LNCAP (cell line): ENCODE measurements around the gene EXOSC10.

Experiments
- TF ChIP-seq, protein P1 (sequence below): fragments of 450-650 bp; IDR thresholded peaks from 2 replicates; pipeline ENCODE4 v1.5.1; 2017; ENCODE audit warnings: mild to moderate bottlenecking

EXOSC10 gene

DNA sequence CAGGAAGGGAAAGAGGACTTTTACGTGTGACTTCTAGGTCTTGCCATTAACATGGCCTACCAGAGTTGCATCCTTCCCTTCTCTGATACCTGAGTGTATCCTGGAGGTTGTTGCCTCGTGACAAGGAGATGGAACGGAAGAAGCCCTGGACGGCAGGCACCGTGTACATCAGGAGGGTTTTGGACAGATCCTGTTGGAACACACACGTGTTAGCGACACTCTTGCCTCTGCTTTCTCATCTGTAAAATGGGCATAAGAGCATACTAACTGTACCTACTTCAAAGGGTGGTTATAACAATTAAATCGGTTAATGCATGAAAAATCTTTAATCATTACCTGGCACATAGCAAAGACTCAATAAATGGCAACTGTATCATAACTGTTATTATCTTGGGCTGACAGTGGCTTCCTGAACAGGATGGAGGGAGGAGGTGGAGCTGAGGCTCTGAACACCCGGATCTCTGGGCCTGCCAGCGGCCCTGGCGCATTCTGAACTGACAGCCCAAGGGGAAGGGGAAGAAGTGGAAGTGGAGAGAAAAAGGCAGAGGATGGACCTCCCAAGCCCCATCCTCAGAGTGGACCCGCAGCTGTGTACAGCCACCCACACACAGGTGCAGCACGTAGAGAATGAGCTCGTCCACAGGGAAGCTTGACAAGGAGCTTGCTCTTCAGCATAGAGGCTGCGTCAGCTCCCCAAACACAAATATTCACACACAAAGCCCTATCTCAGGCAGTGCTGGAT is 30.2 kb upstream of the EXOSC10 start:
- TF ChIP-seq, protein P1, sequence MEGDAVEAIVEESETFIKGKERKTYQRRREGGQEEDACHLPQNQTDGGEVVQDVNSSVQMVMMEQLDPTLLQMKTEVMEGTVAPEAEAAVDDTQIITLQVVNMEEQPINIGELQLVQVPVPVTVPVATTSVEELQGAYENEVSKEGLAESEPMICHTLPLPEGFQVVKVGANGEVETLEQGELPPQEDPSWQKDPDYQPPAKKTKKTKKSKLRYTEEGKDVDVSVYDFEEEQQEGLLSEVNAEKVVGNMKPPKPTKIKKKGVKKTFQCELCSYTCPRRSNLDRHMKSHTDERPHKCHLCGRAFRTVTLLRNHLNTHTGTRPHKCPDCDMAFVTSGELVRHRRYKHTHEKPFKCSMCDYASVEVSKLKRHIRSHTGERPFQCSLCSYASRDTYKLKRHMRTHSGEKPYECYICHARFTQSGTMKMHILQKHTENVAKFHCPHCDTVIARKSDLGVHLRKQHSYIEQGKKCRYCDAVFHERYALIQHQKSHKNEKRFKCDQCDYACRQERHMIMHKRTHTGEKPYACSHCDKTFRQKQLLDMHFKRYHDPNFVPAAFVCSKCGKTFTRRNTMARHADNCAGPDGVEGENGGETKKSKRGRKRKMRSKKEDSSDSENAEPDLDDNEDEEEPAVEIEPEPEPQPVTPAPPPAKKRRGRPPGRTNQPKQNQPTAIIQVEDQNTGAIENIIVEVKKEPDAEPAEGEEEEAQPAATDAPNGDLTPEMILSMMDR: no peak

DNA sequence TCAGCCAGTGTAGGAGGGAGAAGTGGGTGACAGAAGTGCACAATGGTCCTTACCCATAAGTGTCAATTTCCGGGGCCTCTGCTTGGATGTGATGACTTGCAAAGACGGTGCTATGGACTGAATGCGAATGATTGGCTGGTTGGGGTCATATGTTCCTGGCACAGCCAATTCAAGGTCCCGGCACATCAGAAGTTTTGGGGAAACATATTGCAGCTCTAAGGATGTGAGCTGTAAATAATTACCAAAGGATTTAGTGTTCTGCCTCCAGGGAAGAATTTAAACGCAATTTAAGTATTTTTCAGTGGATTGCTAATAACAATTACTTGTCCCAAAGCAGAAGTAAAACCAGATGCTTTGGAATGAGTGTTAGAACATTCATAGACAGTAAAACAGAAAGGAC is 26.9 kb upstream of the EXOSC10 start:
- TF ChIP-seq, protein P1: no peak

DNA sequence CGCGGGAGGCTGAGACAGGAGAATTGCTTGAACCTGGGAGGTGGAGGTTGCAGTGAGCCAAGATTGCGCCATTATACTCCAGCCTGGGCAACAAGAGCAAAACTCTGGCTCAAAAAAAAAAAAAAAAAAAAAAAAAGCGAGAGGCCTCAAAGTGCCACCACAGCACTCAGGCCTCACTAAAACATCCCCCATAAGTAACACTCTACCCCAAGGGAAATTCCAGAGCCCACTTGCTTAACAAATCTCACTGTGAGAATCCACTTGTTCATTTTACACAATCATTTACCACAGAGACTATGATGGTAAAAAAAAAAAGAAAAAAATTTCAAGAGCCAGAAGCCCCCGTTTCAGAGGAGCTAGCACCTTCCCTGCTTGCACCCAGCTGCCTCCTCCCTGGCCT is 26.3 kb upstream of the EXOSC10 start:
- TF ChIP-seq, protein P1: no peak

DNA sequence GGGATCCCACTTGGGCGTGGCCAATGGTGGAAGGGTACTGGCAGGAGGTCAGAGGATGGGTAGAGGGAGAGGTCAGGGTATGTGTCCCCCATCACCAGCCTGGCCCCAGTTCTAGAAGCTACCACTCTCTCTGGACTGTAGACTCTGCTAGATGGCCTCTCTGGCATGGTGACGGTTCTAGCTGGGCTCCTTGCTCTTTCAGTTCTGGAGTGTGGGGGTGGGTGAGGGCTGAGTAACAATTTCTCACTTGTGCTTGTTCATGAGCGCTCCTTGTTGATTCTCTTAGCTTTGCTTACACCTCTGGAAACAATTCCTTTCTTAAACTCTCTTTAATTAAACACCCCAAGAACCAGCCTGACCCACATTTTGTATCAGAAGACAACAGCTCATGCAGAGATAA is 25.3 kb upstream of the EXOSC10 start:
- TF ChIP-seq, protein P1: no peak

DNA sequence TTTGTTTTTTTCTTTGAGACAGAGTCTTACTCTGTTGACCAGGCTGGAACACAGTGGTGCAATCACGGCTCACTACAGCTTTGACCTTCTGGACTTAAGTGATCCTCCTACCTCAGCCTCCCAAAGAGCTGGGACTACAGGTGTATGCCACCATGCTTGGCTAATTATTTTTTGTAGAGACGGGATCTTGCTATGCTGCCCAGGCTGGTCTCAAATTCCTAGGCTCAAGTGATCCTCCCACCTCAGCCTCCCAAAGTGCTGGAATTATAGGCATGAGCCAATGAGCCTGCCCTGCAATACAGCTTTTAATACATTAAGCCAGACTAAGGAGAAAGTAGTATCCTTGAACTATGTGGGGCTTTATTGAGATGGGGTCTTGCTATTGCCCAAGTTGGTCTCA is 16.6 kb upstream of the EXOSC10 start:
- TF ChIP-seq, protein P1: no peak

DNA sequence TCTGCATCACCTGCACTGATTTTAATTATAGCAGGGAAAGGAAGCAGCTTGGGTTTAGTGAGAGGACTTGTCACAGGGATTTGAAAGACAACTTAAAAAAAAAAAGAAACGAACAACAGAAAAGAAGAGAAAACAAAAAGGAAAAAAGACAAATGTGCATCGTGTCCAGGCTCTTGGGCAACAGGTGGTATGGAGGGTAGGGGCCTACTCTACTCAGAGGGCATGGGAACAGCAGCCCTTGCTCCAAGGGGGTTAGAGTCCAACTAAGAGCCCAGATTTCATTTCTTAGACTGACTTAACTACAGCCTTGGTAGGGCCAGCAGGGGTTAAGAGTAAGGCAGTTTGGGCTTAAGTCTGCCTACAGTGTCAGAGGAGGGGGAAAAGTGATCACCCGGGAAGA is 15.3 kb upstream of the EXOSC10 start:
- TF ChIP-seq, protein P1: no peak

DNA sequence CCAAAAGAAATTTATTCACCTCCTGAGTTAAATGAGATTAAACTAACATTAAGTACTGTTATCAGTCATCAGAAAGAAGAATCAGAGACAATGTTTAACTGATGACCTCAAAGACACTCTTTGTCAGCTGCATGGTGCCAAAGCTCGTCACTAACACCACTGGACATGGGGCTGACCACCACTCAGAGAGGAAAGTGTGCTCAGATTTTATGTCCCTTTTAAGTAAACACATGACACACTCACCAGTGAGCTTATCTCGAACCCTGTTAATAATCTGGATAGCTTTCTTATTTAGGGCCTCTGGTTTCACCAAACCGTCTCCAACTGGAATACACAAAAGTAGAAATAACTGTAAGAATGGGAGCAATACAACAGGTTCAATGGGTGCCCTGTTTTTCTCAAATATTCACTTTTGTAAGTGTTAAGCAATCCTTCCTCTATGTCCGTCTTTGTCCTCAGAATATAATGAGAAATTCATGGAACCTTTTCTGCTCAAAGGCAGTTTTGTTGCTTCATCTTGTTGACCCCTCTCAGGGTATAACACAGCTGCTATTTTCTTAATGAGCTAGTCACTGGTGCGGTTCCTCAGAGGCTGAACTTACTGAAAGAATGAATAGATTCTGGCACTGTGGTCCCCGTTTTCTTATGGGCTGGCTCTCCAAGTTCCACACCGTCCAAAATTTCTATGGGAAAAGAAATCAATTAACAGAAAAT is 9.5 kb upstream of the EXOSC10 start:
- TF ChIP-seq, protein P1: no peak
